ENCODE measurements around the gene COL18A1. TPM values are rescaled to one million over a fixed set of nuclear protein-coding genes. Genes with fewer than 3 reads are reported as not detected.

The COL18A1 gene
- total and polyA plus RNA-seq, 2 donors (not counting 1 experiment from before 2014, with no cell fraction given): 15.6 to 24.7 TPM

DNA sequence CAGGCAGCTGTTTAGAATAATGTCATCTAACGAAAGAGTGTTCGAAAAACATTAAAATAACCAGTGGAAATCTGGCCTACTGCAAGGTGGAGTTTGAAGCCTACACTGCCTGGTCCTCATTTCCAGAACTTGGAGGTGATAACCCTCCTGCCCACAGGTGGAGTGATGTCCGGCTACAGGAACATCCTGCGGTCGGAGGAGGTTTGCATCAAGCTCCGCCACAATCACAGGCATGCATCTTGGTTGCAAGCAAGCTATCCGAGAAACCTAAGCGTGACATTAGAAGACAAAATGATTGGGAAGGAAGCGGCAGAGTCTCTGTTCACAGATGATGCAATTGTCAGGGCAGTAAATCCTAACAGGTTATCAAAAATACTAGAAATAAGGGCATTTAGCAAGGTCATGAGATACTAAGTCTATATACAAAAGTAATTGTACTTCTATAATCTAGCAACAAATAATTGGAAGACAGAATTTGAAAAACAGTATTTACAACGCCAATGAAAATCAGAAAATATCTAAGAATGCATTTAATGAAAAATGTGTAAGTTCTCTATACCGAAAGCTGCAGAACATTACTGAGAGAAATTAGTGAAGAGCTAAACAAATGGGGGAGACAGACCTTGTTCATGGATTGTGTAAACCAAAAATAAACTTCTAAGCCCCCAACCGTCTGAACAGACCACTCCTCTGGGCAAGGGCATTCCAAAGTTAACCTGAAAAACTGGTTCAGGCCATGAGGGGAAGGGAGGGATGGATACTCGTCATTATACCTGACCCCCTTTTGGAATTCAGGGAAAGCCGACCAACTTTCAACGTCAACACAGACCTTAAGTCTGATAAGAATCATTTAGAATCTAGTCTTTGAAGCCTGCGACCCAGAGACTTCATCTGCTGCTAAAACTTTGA lies 141.9 kb downstream of the COL18A1 start:
- Histone ChIP-seq H3K9ac (ENCODE audit: low read length) (no peak overlapping the region), H3K9me3 (ENCODE audit: control extremely low read depth in 1 of 3, control insufficient read depth in 2 of 3, insufficient read depth in 1 of 3, low read length in 2 of 3) (no peaks in the 10 kb centered on the region), H2AFZ (ENCODE audit: insufficient read depth, low read depth, low read length, poor library complexity, severe bottlenecking) (no peak overlapping the region), H4K20me1 (ENCODE audit: control insufficient read depth, insufficient read depth, low read length, poor library complexity, severe bottlenecking) (no peaks in the 10 kb centered on the region), H3K27ac (ENCODE audit: low read length in 2 of 2) (no peak overlapping the region), H3K79me2 (ENCODE audit: control insufficient read depth, insufficient read depth, low read length) (no peaks in the 10 kb centered on the region), H3K4me1 (ENCODE audit: control insufficient read depth in 2 of 2, insufficient read depth in 2 of 2, low read length in 2 of 2) (peaks cover 29 to 42% of the 10 kb centered on the region in 2 donors), H3K4me2 (replicated peaks; ENCODE audit: low read depth, low read length, poor library complexity, severe bottlenecking) (no peak overlapping the region), H3K4me3 (ENCODE audit: control extremely low read depth in 1 of 5, extremely low read depth in 1 of 5, insufficient read depth in 1 of 5, low read depth in 2 of 5, low read length in 4 of 5) (no peak overlapping the region), H3K36me3 (replicated peaks in 1 of 2; ENCODE audit: control extremely low read depth in 1 of 2, control insufficient read depth in 1 of 2, extremely low read depth in 1 of 2, insufficient read depth in 2 of 2, low read length in 1 of 2) (no peaks in the 10 kb centered on the region), H3K27me3 (replicated peaks in 1 of 4; ENCODE audit: control extremely low read depth in 1 of 4, control insufficient read depth in 3 of 4, insufficient read depth in 4 of 4, low read length in 3 of 4) (no peaks in the 10 kb centered on the region)
- CTCF ChIA-PET: interaction anchor here (1.0 to 1.1 kb wide), 2 partner anchors 9 to 406 kb away, joined by 3 to 4 read pairs; no protein-coding TSS in a partner anchor
- Mint-ChIP-seq H3K9me3 (ENCODE audit: insufficient read depth) (no peaks in the 10 kb centered on the region), H3K4me3 (no peak overlapping the region), H3K27me3 (no peaks in the 10 kb centered on the region), H3K27ac (no peak overlapping the region), H3K4me1 (peaks cover 31% of the 10 kb centered on the region)
- 94% methylated on average over 7 of the region's 16 CpGs for WGBS (ENCODE audit: insufficient coverage)
- DNase-seq: no peak
- TF ChIP-seq, protein P1, sequence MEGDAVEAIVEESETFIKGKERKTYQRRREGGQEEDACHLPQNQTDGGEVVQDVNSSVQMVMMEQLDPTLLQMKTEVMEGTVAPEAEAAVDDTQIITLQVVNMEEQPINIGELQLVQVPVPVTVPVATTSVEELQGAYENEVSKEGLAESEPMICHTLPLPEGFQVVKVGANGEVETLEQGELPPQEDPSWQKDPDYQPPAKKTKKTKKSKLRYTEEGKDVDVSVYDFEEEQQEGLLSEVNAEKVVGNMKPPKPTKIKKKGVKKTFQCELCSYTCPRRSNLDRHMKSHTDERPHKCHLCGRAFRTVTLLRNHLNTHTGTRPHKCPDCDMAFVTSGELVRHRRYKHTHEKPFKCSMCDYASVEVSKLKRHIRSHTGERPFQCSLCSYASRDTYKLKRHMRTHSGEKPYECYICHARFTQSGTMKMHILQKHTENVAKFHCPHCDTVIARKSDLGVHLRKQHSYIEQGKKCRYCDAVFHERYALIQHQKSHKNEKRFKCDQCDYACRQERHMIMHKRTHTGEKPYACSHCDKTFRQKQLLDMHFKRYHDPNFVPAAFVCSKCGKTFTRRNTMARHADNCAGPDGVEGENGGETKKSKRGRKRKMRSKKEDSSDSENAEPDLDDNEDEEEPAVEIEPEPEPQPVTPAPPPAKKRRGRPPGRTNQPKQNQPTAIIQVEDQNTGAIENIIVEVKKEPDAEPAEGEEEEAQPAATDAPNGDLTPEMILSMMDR (IDR thresholded peaks at IDR 0.05): no peak
- no peak for TF ChIP-seq EZH2 (IDR thresholded peaks at IDR 0.05; ENCODE audit: borderline replicate concordance, insufficient read depth, low read depth, low read length, poor library complexity, severe bottlenecking)
- intact Hi-C loops (cut with micrococcal nuclease): no loop called here
- POLR2A ChIA-PET: no interaction called here
- ATAC-seq (ENCODE audit: low read depth): no peak

DNA sequence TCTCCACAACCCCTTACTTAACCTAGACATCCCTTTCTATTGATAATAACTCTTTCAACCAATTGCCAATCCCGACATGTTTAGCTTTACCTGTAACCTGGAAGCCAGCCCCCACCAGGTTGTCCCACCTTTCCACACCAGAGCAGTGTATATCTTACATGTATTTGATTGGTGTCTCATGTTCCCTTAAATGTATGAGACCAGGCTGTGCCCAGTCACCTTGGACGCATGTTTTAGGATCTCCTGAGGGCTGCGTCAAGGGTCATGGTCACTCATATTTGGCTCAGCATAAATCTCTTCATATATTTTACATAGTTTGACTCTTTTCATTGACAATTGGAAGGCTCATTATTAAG lies 142.6 kb downstream of the COL18A1 start:
- CTCF ChIA-PET: interaction anchor here (0.5 to 1.0 kb wide), 2 partner anchors 9 to 115 kb away, joined by 3 to 4 read pairs; no protein-coding TSS in a partner anchor
- H3K27ac ChIP-seq (ENCODE audit: low read length in 2 of 2): no peak overlapping the region
- no peaks in the 10 kb centered on the region for H3K79me2 ChIP-seq (ENCODE audit: control insufficient read depth, insufficient read depth, low read length)
- H3K4me1 ChIP-seq (ENCODE audit: control insufficient read depth in 2 of 2, insufficient read depth in 2 of 2, low read length in 2 of 2): peaks cover 36 to 48% of the 10 kb centered on the region in 2 donors
- H3K36me3 ChIP-seq (replicated peaks in 1 of 2; ENCODE audit: control extremely low read depth in 1 of 2, control insufficient read depth in 1 of 2, extremely low read depth in 1 of 2, insufficient read depth in 2 of 2, low read length in 1 of 2): no peaks in the 10 kb centered on the region
- H3K4me2 ChIP-seq (replicated peaks; ENCODE audit: low read depth, low read length, poor library complexity, severe bottlenecking): no peak overlapping the region
- Mint-ChIP-seq H3K27me3 (no peaks in the 10 kb centered on the region), H3K27ac (no peak overlapping the region), H3K4me3 (no peak overlapping the region), H3K9me3 (ENCODE audit: insufficient read depth) (no peaks in the 10 kb centered on the region), H3K4me1 (peaks cover 34% of the 10 kb centered on the region)
- H3K4me3 ChIP-seq (ENCODE audit: control extremely low read depth in 1 of 5, extremely low read depth in 1 of 5, insufficient read depth in 1 of 5, low read depth in 2 of 5, low read length in 4 of 5): no peak overlapping the region
- no peak for ATAC-seq (ENCODE audit: low read depth)
- intact Hi-C loops (cut with micrococcal nuclease): no loop called here
- H3K9me3 ChIP-seq (ENCODE audit: control extremely low read depth in 1 of 3, control insufficient read depth in 2 of 3, insufficient read depth in 1 of 3, low read length in 2 of 3): no peaks in the 10 kb centered on the region
- H3K27me3 ChIP-seq (replicated peaks in 1 of 4; ENCODE audit: control extremely low read depth in 1 of 4, control insufficient read depth in 3 of 4, insufficient read depth in 4 of 4, low read length in 3 of 4): no peaks in the 10 kb centered on the region
- DNase-seq: no peak
- H4K20me1 ChIP-seq (ENCODE audit: control insufficient read depth, insufficient read depth, low read length, poor library complexity, severe bottlenecking): no peaks in the 10 kb centered on the region
- no peak overlapping the region for H3K9ac ChIP-seq (ENCODE audit: low read length)
- H2AFZ ChIP-seq (ENCODE audit: insufficient read depth, low read depth, low read length, poor library complexity, severe bottlenecking): no peak overlapping the region
- POLR2A ChIA-PET: no interaction called here
- TF ChIP-seq, protein P1 (IDR thresholded peaks at IDR 0.05): no peak
- no peak for TF ChIP-seq EZH2 (IDR thresholded peaks at IDR 0.05; ENCODE audit: borderline replicate concordance, insufficient read depth, low read depth, low read length, poor library complexity, severe bottlenecking)
- no CpG with 5 or more reads among the region's 3 CpGs for WGBS (ENCODE audit: insufficient coverage)
